Gastroesophageal sphincter (tissue), 3 donors: ENCODE measurements around the gene WDR35.

Experiments used
- POLR2A ChIP-seq, 2 donors: fragments of 450-650 bp; IDR thresholded peaks; one replicate each; pipeline ENCODE4 v1.6.1; 2017; ENCODE audit warnings: antibody characterized with exemption in 2 of 2, mild to moderate bottlenecking in 2 of 2, moderate library complexity in 1 of 2
- POLR2AphosphoS5 ChIP-seq: sonication (generic); formaldehyde crosslinking; IDR thresholded peaks from one replicate; pipeline ENCODE4 v1.6.1; 2017; ENCODE audit warnings: antibody characterized with exemption
- TF ChIP-seq, protein P1 (sequence below), 4 experiments: fragments of 200-600 bp in 2 of 4; fragments of 450-650 bp in 2 of 4; sonication (generic) in 1 of 4; IDR thresholded peaks; one replicate each; pipeline ENCODE4 v1.5.1; 2017 to 2019; ENCODE audit warnings: antibody characterized with exemption in 4 of 4, mild to moderate bottlenecking in 2 of 4, moderate library complexity in 2 of 4

DNA sequence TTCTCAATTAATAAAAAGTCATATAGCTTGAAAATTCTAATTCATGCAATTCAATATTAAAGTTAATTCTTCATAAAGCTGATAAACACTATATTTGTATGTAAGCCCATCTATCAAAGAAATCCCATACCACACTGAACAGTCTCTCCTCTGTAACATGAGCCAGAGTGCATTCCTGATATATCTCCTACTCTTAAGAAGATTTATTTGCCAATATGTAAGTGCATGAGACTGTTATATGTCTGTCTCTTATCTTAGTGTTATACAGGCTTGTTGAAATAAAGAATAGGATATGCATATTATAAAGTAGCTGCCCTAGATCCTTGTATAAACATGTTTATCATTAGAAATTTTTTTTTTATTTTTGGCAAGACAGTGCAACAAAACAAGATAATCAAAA is 47.7 kb downstream of the WDR35 start:
- TF ChIP-seq, protein P1, sequence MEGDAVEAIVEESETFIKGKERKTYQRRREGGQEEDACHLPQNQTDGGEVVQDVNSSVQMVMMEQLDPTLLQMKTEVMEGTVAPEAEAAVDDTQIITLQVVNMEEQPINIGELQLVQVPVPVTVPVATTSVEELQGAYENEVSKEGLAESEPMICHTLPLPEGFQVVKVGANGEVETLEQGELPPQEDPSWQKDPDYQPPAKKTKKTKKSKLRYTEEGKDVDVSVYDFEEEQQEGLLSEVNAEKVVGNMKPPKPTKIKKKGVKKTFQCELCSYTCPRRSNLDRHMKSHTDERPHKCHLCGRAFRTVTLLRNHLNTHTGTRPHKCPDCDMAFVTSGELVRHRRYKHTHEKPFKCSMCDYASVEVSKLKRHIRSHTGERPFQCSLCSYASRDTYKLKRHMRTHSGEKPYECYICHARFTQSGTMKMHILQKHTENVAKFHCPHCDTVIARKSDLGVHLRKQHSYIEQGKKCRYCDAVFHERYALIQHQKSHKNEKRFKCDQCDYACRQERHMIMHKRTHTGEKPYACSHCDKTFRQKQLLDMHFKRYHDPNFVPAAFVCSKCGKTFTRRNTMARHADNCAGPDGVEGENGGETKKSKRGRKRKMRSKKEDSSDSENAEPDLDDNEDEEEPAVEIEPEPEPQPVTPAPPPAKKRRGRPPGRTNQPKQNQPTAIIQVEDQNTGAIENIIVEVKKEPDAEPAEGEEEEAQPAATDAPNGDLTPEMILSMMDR (IDR thresholded peaks at IDR 0.05): no peak
- TF ChIP-seq POLR2AphosphoS5 (no peak), POLR2A (IDR thresholded peaks at IDR 0.05) (no peak)
